Type B pancreatic cell (in vitro differentiated cells): Measurements from ENCODE around the gene IMMT. TPM values are rescaled to one million over a fixed set of nuclear protein-coding genes. Genes with fewer than 3 reads are reported as not detected.
A peak's percentile ranks its signal among the peaks of the same experiment; 100 is the strongest.

Source experiments
- DNase-seq: peaks from one replicate; pipeline ENCODE4 v3.0.0; 2021; ENCODE audit warnings: mixed read lengths; ENCODE audit not compliant: unreplicated experiment; ENCODE audit errors: extremely low spot score
- H3K27ac Mint-ChIP-seq: 2 replicates; pipeline ENCODE4 v1.8.0; 2021; ENCODE audit warnings: mild to moderate bottlenecking, mixed read lengths
- H3K27me3 Mint-ChIP-seq: 2 replicates; pipeline ENCODE4 v1.8.0; 2021; ENCODE audit warnings: mixed read lengths
- H3K36me3 Mint-ChIP-seq: 2 replicates; pipeline ENCODE4 v1.8.0; 2021; ENCODE audit warnings: mixed read lengths
- H3K4me1 Mint-ChIP-seq: one replicate; pipeline ENCODE4 v1.8.0; 2021; ENCODE audit warnings: mixed read lengths; ENCODE audit not compliant: unreplicated experiment
- H3K4me3 Mint-ChIP-seq: 2 replicates; pipeline ENCODE4 v1.8.0; 2021; ENCODE audit warnings: mild to moderate bottlenecking, mixed read lengths
- H3K9me3 Mint-ChIP-seq: 2 replicates; pipeline ENCODE4 v1.8.0; 2021; ENCODE audit warnings: mixed read lengths
- total RNA-seq: library from RNA; stranded (reverse); gene quantifications from 2 replicates; pipeline ENCODE4 v1.2.1, GENCODE V29; 2021; ENCODE audit warnings: low replicate concordance
- TF ChIP-seq, protein P1 (sequence below): fragments of 200-600 bp; sonication (generic); conservative IDR thresholded peaks from 2 replicates; pipeline ENCODE4 v1.5.0; 2021; ENCODE audit warnings: antibody characterized with exemption, mild to moderate bottlenecking

Gene IMMT
- total RNA-seq, 1 donor from 2014 or later: 108 TPM

DNA sequence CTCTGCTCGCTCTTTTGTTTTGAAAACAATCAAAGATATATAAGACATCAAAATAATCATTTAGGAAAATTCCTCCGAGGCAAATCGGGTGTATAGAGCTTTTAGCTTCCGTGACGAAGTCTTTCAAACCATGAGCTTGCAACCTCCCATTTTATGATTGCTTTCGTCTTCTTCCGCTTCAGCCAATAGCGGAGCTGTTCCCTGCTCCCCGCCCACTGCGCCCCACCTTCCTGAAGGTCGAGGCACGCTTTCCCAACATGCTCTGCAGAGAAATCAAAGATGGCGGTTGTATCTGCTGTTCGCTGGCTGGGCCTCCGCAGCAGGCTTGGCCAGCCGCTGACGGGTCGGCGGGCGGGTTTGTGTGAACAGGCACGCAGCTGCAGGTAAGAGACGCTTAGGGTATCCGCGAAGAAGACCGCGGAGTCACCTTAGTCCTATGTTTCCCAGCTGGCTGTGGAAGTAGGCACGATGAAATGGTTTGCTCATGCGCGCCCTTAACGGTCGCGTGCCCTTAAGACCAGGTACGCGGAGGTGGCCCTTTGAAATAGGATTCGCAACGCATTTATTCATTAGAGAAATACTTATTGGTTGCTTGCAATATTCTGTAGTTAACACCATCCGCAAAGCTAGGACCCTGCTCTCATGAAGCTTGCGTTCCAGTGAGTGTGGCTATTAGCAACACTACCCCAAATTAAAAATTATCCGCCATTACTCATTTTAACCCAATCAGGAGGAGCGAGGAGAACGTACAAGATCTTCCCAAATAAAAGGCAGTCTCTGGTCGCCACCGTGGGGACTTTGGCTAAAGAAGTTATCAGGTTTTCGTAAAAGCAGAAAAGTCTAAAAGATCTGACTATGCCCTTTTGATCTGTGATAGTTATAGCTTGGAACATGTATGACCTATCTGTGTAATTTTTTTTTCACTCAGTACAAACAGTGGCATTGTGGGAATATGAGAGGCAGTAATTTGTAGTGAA is 89.0 kb downstream of the IMMT start, which contains the start of gene PTCD3:
Gene PTCD3 (plus strand): TSS at position 267 of the 977 bp plus-strand sequence. CDS start 13 bp downstream, at position 280.
- H3K27me3 Mint-ChIP-seq: no peaks in the 10 kb centered on the region
- H3K27ac Mint-ChIP-seq: peak within 1 kb of the TSS; percentile 98
- DNase-seq: peak; percentile 92
- TF ChIP-seq, protein P1, sequence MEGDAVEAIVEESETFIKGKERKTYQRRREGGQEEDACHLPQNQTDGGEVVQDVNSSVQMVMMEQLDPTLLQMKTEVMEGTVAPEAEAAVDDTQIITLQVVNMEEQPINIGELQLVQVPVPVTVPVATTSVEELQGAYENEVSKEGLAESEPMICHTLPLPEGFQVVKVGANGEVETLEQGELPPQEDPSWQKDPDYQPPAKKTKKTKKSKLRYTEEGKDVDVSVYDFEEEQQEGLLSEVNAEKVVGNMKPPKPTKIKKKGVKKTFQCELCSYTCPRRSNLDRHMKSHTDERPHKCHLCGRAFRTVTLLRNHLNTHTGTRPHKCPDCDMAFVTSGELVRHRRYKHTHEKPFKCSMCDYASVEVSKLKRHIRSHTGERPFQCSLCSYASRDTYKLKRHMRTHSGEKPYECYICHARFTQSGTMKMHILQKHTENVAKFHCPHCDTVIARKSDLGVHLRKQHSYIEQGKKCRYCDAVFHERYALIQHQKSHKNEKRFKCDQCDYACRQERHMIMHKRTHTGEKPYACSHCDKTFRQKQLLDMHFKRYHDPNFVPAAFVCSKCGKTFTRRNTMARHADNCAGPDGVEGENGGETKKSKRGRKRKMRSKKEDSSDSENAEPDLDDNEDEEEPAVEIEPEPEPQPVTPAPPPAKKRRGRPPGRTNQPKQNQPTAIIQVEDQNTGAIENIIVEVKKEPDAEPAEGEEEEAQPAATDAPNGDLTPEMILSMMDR: no peak
- H3K9me3 Mint-ChIP-seq: no peaks in the 10 kb centered on the region
- H3K4me1 Mint-ChIP-seq: peaks cover 26% of the 10 kb centered on the region
- peaks cover 35% of the 10 kb centered on the region for H3K36me3 Mint-ChIP-seq
- peak within 1 kb of the TSS; percentile 98 for H3K4me3 Mint-ChIP-seq

DNA sequence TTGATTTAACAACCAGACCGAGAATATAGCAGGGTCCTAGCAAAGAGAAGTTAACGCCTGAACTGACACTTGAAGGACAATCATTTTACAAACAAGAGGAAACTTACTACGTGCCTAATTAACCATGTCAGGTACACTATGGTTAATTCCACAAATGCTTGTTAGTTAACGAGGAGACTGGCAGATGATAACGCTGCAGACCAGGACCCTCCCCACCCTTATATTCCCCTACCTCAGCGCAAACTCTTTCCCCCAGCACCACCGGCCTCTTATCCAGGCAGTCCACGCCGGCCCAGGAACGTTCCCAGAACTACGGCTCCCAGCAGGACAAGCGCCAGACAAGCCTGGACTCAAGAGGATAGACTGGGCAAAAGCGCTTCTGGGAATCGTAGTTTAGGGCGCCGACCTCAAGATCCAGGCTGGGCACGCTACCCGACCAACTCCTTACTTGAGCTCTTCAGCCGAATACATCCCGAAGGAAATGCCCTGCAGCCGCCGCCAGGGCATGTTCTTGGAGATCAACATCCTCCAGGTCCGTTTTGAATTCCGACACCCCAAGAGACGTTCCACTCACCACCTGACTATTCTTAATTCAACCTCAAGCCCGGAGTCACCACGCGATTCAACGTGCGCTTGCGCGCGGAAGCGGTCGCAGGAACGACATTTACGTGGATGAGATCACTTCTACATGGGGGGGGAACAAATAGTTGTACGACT is 89.9 kb downstream of the IMMT start, which contains the start of gene POLR1A:
Gene POLR1A (minus strand): TSS at position 635 of the 717 bp plus-strand sequence. CDS start 110 bp downstream, at position 525.
- Mint-ChIP-seq H3K4me1 (peaks cover 26% of the 10 kb centered on the region), H3K9me3 (no peaks in the 10 kb centered on the region), H3K27me3 (no peaks in the 10 kb centered on the region), H3K4me3 (peak within 1 kb of the TSS; percentile 98), H3K27ac (peak within 1 kb of the TSS; percentile 98), H3K36me3 (peaks cover 28% of the 10 kb centered on the region)
- TF ChIP-seq, protein P1: peak; percentile 39
- peak; percentile 81 for DNase-seq

DNA sequence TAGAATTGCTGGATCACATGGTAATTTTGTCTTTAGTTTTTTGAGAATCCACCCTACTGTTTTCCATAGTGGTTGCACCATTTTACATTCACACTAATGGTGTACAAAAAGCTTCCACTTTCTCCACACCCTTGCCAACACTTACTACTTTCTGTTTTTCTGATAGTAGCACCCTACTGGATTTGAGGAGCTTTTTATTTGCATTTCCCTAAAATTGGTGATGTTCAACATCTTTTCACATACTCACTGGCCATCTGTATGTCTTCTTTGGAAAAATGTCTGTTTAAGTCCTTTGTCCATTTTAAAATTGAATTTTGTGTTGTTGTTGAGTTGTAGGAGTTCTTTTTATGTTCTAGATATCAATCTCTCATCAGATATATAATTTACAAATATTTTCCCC is 93.1 kb downstream of the IMMT start:
- Mint-ChIP-seq H3K4me1 (peaks cover 19% of the 10 kb centered on the region), H3K27ac (no peak overlapping the region), H3K36me3 (peaks cover 24% of the 10 kb centered on the region), H3K4me3 (no peak overlapping the region), H3K9me3 (no peaks in the 10 kb centered on the region), H3K27me3 (no peaks in the 10 kb centered on the region)
- DNase-seq: no peak
- TF ChIP-seq, protein P1: no peak

DNA sequence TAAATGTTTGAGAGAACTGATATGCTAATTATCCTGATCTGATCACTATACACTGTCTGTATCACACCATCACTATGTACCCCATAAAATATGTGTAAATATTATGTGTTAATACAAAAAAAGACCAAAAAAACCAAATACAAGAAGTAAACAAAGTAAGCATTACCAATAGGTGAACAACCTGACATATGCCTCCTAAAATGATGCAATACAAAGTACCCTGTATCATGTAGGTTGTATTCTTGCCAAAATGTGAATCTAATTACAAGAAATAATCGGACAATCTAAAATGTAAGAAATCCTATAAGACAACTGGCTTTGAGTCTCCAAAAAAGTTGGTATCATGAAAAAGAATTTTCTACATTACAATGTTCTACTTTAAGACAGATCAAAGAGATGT is 97.3 kb downstream of the IMMT start:
- H3K4me1 Mint-ChIP-seq: peaks cover 3% of the 10 kb centered on the region
- no peaks in the 10 kb centered on the region for H3K27me3 Mint-ChIP-seq
- no peaks in the 10 kb centered on the region for H3K9me3 Mint-ChIP-seq
- peaks cover 36% of the 10 kb centered on the region for H3K36me3 Mint-ChIP-seq
- DNase-seq: no peak
- H3K27ac Mint-ChIP-seq: no peak overlapping the region
- TF ChIP-seq, protein P1: no peak
- no peak overlapping the region for H3K4me3 Mint-ChIP-seq

DNA sequence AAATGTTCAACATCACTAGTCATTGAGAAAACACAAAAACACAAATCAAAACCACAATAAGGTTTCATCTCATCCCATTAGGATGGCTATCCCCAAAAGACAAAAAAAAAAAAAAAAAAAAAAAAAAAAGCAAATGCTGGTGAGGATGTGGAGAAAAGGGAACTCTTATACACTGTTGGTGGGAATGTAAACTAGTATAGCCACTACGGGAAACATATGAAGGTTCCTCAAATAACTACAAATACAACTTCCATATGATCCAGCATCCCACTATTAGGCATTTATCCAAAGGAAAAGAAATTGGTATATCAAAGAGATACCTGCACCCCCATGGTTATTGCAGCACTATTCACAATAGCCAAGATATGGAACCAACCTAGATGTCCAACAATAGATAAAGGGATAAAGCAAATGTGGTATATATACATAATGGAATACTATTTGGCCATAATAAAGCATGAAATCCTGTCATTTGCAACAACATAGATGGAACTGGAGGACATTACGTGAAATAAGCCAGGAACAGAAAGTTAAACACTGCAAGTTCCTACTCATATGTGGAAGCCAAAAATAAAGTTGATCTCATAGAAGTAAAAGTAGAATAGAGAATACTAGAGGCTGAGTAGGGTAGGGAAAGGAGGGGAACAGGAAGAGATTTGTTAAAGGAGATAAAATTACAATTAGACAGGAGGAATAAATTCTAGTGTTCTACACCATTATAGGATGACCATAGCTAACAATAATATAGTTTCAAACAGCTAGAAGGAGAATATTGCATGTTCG is 98.0 kb downstream of the IMMT start:
- TF ChIP-seq, protein P1: no peak
- Mint-ChIP-seq H3K9me3 (no peaks in the 10 kb centered on the region), H3K27ac (no peak overlapping the region), H3K4me3 (no peak overlapping the region), H3K36me3 (peaks cover 30% of the 10 kb centered on the region), H3K4me1 (no peaks in the 10 kb centered on the region), H3K27me3 (no peaks in the 10 kb centered on the region)
- no peak for DNase-seq
